Osteocyte (in vitro differentiated cells): Measurements from ENCODE around the gene TMBIM6. TPM values are rescaled to one million over a fixed set of nuclear protein-coding genes. Genes with fewer than 3 reads are reported as not detected.

Experiments
- DNase-seq: peaks from one replicate; pipeline ENCODE4 v3.0.0; 2021; ENCODE audit warnings: mixed read lengths; ENCODE audit not compliant: unreplicated experiment; ENCODE audit errors: extremely low spot score
- H3K27ac Mint-ChIP-seq: one replicate; pipeline ENCODE4 v1.8.0; 2021; ENCODE audit warnings: mild to moderate bottlenecking, mixed read lengths; ENCODE audit not compliant: unreplicated experiment
- H3K27me3 Mint-ChIP-seq: one replicate; pipeline ENCODE4 v1.8.0; 2021; ENCODE audit warnings: mixed read lengths; ENCODE audit not compliant: unreplicated experiment
- H3K36me3 Mint-ChIP-seq: one replicate; pipeline ENCODE4 v1.8.0; 2021; ENCODE audit warnings: mixed read lengths; ENCODE audit not compliant: unreplicated experiment
- H3K4me1 Mint-ChIP-seq: one replicate; pipeline ENCODE4 v1.8.0; 2021; ENCODE audit warnings: mixed read lengths; ENCODE audit not compliant: unreplicated experiment
- H3K4me3 Mint-ChIP-seq: one replicate; pipeline ENCODE4 v1.8.0; 2021; ENCODE audit warnings: mild to moderate bottlenecking, moderate library complexity, mixed read lengths; ENCODE audit not compliant: unreplicated experiment
- H3K9me3 Mint-ChIP-seq: one replicate; pipeline ENCODE4 v1.8.0; 2021; ENCODE audit warnings: mixed read lengths; ENCODE audit not compliant: unreplicated experiment
- CTCF ChIP-seq: fragments of 200-600 bp; sonication (generic); IDR thresholded peaks from 2 replicates; pipeline ENCODE4 v1.5.0; 2021; ENCODE audit warnings: antibody characterized with exemption, mild to moderate bottlenecking, moderate library complexity
- long read RNA-seq: library from polyadenylated mRNA; unstranded; transcript quantifications from one replicate; pipeline ENCODE4 v2.0.0, GENCODE V29; 2021
- total RNA-seq: library from RNA; stranded (reverse); gene quantifications from 2 replicates; pipeline ENCODE4 v1.2.1, GENCODE V29; 2021

Gene TMBIM6
- 385 TPM in 2 replicates for total RNA-seq
- long read RNA-seq, transcript TMBIM6-209 (8 exons, 2,494 nt) = minor isoform, 11 of 2,999 reads
- long read RNA-seq, transcript TMBIM6-201 (10 exons, 2,836 nt) = major isoform, 2,678 of 2,999 reads
- long read RNA-seq, transcript TMBIM6-217 (11 exons, 2,771 nt) = minor isoform, 16 of 2,999 reads
- long read RNA-seq, transcript TMBIM6-202 (9 exons, 2,598 nt) = minor isoform, 43 of 2,999 reads
- long read RNA-seq, partial matches to known transcripts = 167 of 2,999 reads
- long read RNA-seq, other reads (novel, unspliced or antisense) = 72 of 2,999 reads

- H3K27ac Mint-ChIP-seq = peak within 1 kb of the TSS; percentile 98
- peak; percentile 100 for DNase-seq
- peaks cover 32% of the 10 kb centered on the region for H3K4me1 Mint-ChIP-seq
- H3K27me3 Mint-ChIP-seq = peaks cover 8% of the 10 kb centered on the region
- peaks cover 7% of the 10 kb centered on the region for H3K36me3 Mint-ChIP-seq
- peak within 1 kb of the TSS; percentile 88 for H3K4me3 Mint-ChIP-seq
- no peaks in the 10 kb centered on the region for H3K9me3 Mint-ChIP-seq
- TF ChIP-seq CTCF = peak; percentile 94
Observed at GRCh38 chr12:49740930-49741881, at the start of gene TMBIM6. Gene TMBIM6, plus strand, starts transcription at chr12:49741557. Its CDS starts 10,937 bp downstream, at chr12:49752494.

GRCh38 chr12:49692851-49693250 lies 48.5 kb upstream of the TMBIM6 start:
- TF ChIP-seq CTCF = no peak
- Mint-ChIP-seq H3K27ac (no peak overlapping the region), H3K4me1 (peaks cover 21% of the 10 kb centered on the region), H3K4me3 (no peak overlapping the region), H3K36me3 (no peaks in the 10 kb centered on the region), H3K9me3 (no peaks in the 10 kb centered on the region), H3K27me3 (no peaks in the 10 kb centered on the region)
- no peak for DNase-seq

GRCh38 chr12:49693931-49694444 lies 47.4 kb upstream of the TMBIM6 start:
- Mint-ChIP-seq H3K27ac (no peak overlapping the region), H3K4me3 (no peak overlapping the region), H3K4me1 (peaks cover 28% of the 10 kb centered on the region), H3K36me3 (no peaks in the 10 kb centered on the region), H3K9me3 (no peaks in the 10 kb centered on the region), H3K27me3 (no peaks in the 10 kb centered on the region)
- no peak for TF ChIP-seq CTCF
- no peak for DNase-seq

- no peak for DNase-seq
- Mint-ChIP-seq H3K27me3 (no peaks in the 10 kb centered on the region), H3K36me3 (no peaks in the 10 kb centered on the region), H3K4me3 (no peak overlapping the region), H3K4me1 (peaks cover 41% of the 10 kb centered on the region), H3K27ac (no peak overlapping the region), H3K9me3 (no peaks in the 10 kb centered on the region)
- no peak for TF ChIP-seq CTCF
Observed at GRCh38 chr12:49696723-49697122, 44.6 kb upstream of the TMBIM6 start.

GRCh38 chr12:49697808-49698207 lies 43.5 kb upstream of the TMBIM6 start:
- H3K4me1 Mint-ChIP-seq = peaks cover 52% of the 10 kb centered on the region
- no peak overlapping the region for H3K4me3 Mint-ChIP-seq
- H3K36me3 Mint-ChIP-seq = no peaks in the 10 kb centered on the region
- no peak for DNase-seq
- TF ChIP-seq CTCF = no peak
- H3K27ac Mint-ChIP-seq = no peak overlapping the region
- no peaks in the 10 kb centered on the region for H3K9me3 Mint-ChIP-seq
- no peaks in the 10 kb centered on the region for H3K27me3 Mint-ChIP-seq
